Activated CD4-positive, CD25-positive, alpha-beta regulatory T cell (primary cell): ENCODE results near the gene HSBP1L1.

ENCODE experiments used
- DNase-seq, 4 experiments: peaks; one replicate each; lab custom pipeline; 2025; lab: John Stamatoyannopoulos, UW

The HSBP1L1 gene

GRCh38 chr18:79961527-79962291 is 2.7 kb upstream of the HSBP1L1 start:
- no peak for DNase-seq

- no peak for DNase-seq
Measured at GRCh38 chr18:79962311-79962710, 2.1 kb upstream of the HSBP1L1 start.

- no peak for DNase-seq
Measured at GRCh38 chr18:79962835-79963657, 1.4 kb upstream of the HSBP1L1 start.

GRCh38 chr18:79963658-79964329 is 649 bp upstream of the HSBP1L1 start:
- no peak for DNase-seq

- DNase-seq, result no peak
Measured at GRCh38 chr18:79965119-79965902, 868 bp downstream of the HSBP1L1 start.

GRCh38 chr18:79970419-79971133 is 6.1 kb downstream of the HSBP1L1 start:
- DNase-seq, result no peak

- no peak for DNase-seq
Measured at GRCh38 chr18:79971211-79971952, 6.9 kb downstream of the HSBP1L1 start.

- DNase-seq, result no peak
Measured at GRCh38 chr18:79971986-79972385, 7.5 kb downstream of the HSBP1L1 start.

GRCh38 chr18:79972720-79973119 is 8.3 kb downstream of the HSBP1L1 start:
- no peak for DNase-seq

- DNase-seq, result no peak
Measured at GRCh38 chr18:79973517-79973916, 9.1 kb downstream of the HSBP1L1 start.

GRCh38 chr18:79974025-79974654 is 9.7 kb downstream of the HSBP1L1 start:
- DNase-seq, result no peak

- no peak for DNase-seq
Measured at GRCh38 chr18:79975043-79975442, 10.6 kb downstream of the HSBP1L1 start.

GRCh38 chr18:79975985-79976680 is 11.7 kb downstream of the HSBP1L1 start:
- DNase-seq, result no peak

- DNase-seq, result no peak
Measured at GRCh38 chr18:79979843-79980242, 15.4 kb downstream of the HSBP1L1 start.

- no peak for DNase-seq
Measured at GRCh38 chr18:79980585-79980984, 16.1 kb downstream of the HSBP1L1 start.

- no peak for DNase-seq
Measured at GRCh38 chr18:79982736-79983135, 18.3 kb downstream of the HSBP1L1 start.

GRCh38 chr18:79983253-79983652 is 18.8 kb downstream of the HSBP1L1 start:
- no peak for DNase-seq

GRCh38 chr18:79983793-79984192 is 19.4 kb downstream of the HSBP1L1 start:
- no peak for DNase-seq

- no peak for DNase-seq
Measured at GRCh38 chr18:79985172-79985571, 20.7 kb downstream of the HSBP1L1 start.
